Right lobe of liver (tissue), 6 donors: ENCODE measurements around the gene UBE2G2. TPM values are rescaled to one million over a fixed set of nuclear protein-coding genes. Genes with fewer than 3 reads are reported as not detected.

Experiments
- ATAC-seq, 4 donors: fragments of 200-7000 bp; cut with Tn5 transposase; one replicate each; pipeline ENCODE4 v1.9.1; 2020; ENCODE audit warnings: mild to moderate bottlenecking in 4 of 4, moderate library complexity in 4 of 4
- DNase-seq, 3 donors: peaks; one replicate each; pipeline ENCODE4 v3.0.0-alpha.2; 2020
- H3K27ac ChIP-seq, 3 donors: fragments of 200-600 bp; one replicate each; pipeline ENCODE4 v1.8.0; 2022
- H3K27me3 ChIP-seq, 2 donors: fragments of 200-600 bp; one replicate each; pipeline ENCODE4 v1.8.0; 2022
- H3K36me3 ChIP-seq, 4 donors: fragments of 200-600 bp; sonication (generic) in 1 of 4; one replicate each; pipeline versions ENCODE4 v1.5.1 to v1.8.0; 2017 to 2022; ENCODE audit warnings: control low read depth in 1 of 4
- H3K4me1 ChIP-seq, 4 donors: fragments of 200-600 bp; sonication (generic) in 1 of 4; one replicate each; pipeline versions ENCODE4 v1.5.1 to v1.8.0; 2017 to 2022; ENCODE audit warnings: control low read depth in 1 of 4
- H3K4me3 ChIP-seq, 3 donors: fragments of 200-600 bp; one replicate each; pipeline ENCODE4 v1.8.0; 2022
- H3K9me3 ChIP-seq, 4 donors: fragments of 200-600 bp; sonication (generic) in 1 of 4; one replicate each; pipeline versions ENCODE4 v1.5.1 to v1.8.0; 2017 to 2022; ENCODE audit warnings: control low read depth in 1 of 4
- POLR2A ChIP-seq: fragments of 450-650 bp; IDR thresholded peaks from one replicate; pipeline ENCODE4 v1.6.1; 2017; ENCODE audit warnings: antibody characterized with exemption, mild to moderate bottlenecking
- WGBS: methylation state at CpG from one replicate; pipeline ENCODE4 v1.1.6; 2018; ENCODE audit warnings: low coverage, low lambda C conversion rate; ENCODE audit not compliant: insufficient coverage; ENCODE audit errors: missing lambda C conversion rate; 5-methylcytosine and 5-hydroxymethylcytosine counted together
- intact Hi-C, 2 donors: fragments of 100-400 bp; cut with DNase I; formaldehyde crosslinking; loops; one replicate each; pipeline versions ENCODE4 v1.11.2 to v1.14.1; 2022
- total RNA-seq, 6 experiments: library from RNA; depleted of rRNA in 2 of 6; stranded (reverse); fragments of >200 nt in 2 of 6; fragmentation: NEBNext Ultra II Directional in 3 of 6; extraction: Animal tissue kit (Norgen Biotek cat#: 25700) in 3 of 6; gene quantifications; one replicate each; pipeline versions ENCODE4 v1.1.0 to v1.2.4, GENCODE V29; 2016 to 2023
- TF ChIP-seq, protein P1 (sequence below), 4 donors: fragments of 200-600 bp in 3 of 4; fragments of 450-650 bp in 1 of 4; IDR thresholded peaks; one replicate each; pipeline versions ENCODE4 v1.5.1 to v1.8.0; 2016 to 2022; ENCODE audit warnings: antibody characterized with exemption in 4 of 4, mild to moderate bottlenecking in 2 of 4
- donor health status: DM: no; HTN: yes; CAD: no.
- donor health status: DM: no; HTN: no; CAD: no.
- donor health status: DM: no; HTN: no; CAD: no.
- donor health status: DM: no; HTN: yes; CAD: no.
- donor health status: DM: no; HTN: yes; CAD: no.

UBE2G2 gene
- total RNA-seq, 6 experiments from 2014 or later = 41.5 to 54.6 (median 49.9) TPM

DNA sequence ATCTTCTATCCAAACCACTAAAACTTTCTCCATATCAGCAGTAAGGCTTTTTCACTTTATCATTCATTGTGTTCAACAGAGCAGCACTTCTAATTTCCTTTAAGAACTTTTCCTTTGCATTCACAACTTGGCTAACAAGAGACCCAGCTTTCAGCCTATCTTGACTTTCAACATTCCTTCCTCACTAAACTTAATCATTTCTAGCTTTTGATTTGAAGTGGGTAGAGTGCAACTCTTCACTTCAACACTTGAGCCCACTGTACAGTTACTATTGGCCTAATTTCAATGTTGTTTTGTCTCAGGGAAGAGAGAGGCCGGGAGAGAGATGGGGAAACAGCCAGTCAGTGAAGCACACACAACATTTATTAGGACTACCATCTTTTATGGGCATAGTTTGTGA is 2.0 kb downstream of the UBE2G2 start:
- intact Hi-C loops = loop anchor here (10.0 kb wide), 2 partner anchors 105 to 285 kb away; no protein-coding TSS in a partner anchor
- Histone ChIP-seq H3K4me3 (no peak overlapping the region), H3K9me3 (no peaks in the 10 kb centered on the region), H3K27me3 (no peaks in the 10 kb centered on the region), H3K36me3 (peaks cover 0 to 3% (median 0%) of the 10 kb centered on the region in 4 donors), H3K27ac (no peak overlapping the region), H3K4me1 (peaks cover 0 to 22% (median 10%) of the 10 kb centered on the region in 4 donors)
- no peak for TF ChIP-seq POLR2A
- TF ChIP-seq, protein P1, sequence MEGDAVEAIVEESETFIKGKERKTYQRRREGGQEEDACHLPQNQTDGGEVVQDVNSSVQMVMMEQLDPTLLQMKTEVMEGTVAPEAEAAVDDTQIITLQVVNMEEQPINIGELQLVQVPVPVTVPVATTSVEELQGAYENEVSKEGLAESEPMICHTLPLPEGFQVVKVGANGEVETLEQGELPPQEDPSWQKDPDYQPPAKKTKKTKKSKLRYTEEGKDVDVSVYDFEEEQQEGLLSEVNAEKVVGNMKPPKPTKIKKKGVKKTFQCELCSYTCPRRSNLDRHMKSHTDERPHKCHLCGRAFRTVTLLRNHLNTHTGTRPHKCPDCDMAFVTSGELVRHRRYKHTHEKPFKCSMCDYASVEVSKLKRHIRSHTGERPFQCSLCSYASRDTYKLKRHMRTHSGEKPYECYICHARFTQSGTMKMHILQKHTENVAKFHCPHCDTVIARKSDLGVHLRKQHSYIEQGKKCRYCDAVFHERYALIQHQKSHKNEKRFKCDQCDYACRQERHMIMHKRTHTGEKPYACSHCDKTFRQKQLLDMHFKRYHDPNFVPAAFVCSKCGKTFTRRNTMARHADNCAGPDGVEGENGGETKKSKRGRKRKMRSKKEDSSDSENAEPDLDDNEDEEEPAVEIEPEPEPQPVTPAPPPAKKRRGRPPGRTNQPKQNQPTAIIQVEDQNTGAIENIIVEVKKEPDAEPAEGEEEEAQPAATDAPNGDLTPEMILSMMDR (IDR thresholded peaks at IDR 0.05) = no peak
- no peak for ATAC-seq
- WGBS = 56% methylated on average over 1 of the region's 1 CpG
- DNase-seq = no peak

DNA sequence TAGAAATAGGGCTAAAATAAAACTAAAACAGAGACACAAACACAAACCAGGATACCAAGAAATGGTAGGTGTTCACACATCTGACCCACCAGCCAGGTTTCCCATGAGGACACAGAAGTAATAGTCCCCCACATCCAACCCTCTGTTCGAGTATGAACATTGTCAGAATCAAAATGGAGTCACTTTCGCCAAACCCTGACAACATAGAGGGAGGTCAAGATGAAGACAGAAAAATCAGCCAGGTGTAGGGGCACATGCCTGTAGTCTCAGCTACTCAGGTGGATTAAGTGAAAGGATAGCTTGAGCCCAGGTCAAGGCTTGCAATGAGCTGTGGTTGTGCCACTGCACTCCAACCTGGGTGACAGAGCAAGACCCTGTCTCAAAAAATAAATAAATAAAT is 3.8 kb downstream of the UBE2G2 start:
- Histone ChIP-seq H3K4me3 (no peak overlapping the region), H3K27me3 (no peaks in the 10 kb centered on the region), H3K27ac (no peak overlapping the region), H3K36me3 (peaks cover 0 to 3% (median 0%) of the 10 kb centered on the region in 4 donors), H3K4me1 (peaks cover 0 to 34% (median 14%) of the 10 kb centered on the region in 4 donors), H3K9me3 (no peaks in the 10 kb centered on the region)
- intact Hi-C loops = loop anchor here in 1 of 2 donors (10.0 kb wide), 1 partner anchor 283 kb away; no protein-coding TSS in a partner anchor
- ATAC-seq (no peak), DNase-seq (no peak)
- TF ChIP-seq POLR2A = no peak
- TF ChIP-seq, protein P1 (IDR thresholded peaks at IDR 0.05) = no peak
- 92% methylated on average over 2 of the region's 2 CpGs for WGBS

GRCh38 chr21:44795342-44795741 is 6.3 kb downstream of the UBE2G2 start:
- no peaks in the 10 kb centered on the region for H3K9me3 ChIP-seq
- intact Hi-C loops = loop anchor here in 1 of 2 donors (10.0 kb wide), 1 partner anchor 281 kb away; no protein-coding TSS in a partner anchor
- TF ChIP-seq POLR2A = no peak
- TF ChIP-seq, protein P1 (IDR thresholded peaks at IDR 0.05) = no peak
- H3K36me3 ChIP-seq = peaks cover 0 to 3% (median 0%) of the 10 kb centered on the region in 4 donors
- H3K4me3 ChIP-seq = no peak overlapping the region
- H3K27ac ChIP-seq = no peak overlapping the region
- no peak for ATAC-seq
- peaks cover 0 to 32% (median 12%) of the 10 kb centered on the region in 4 donors for H3K4me1 ChIP-seq
- H3K27me3 ChIP-seq = no peaks in the 10 kb centered on the region
- 92% methylated on average over 11 of the region's 11 CpGs for WGBS
- peak in 1 of 3 donors; percentile 19 for DNase-seq

- peaks cover 0 to 3% (median 0%) of the 10 kb centered on the region in 4 donors for H3K36me3 ChIP-seq
- WGBS = 17% methylated on average over 4 of the region's 4 CpGs
- no peak overlapping the region for H3K27ac ChIP-seq
- intact Hi-C loops = loop anchor here in 1 of 2 donors (10.0 kb wide), 1 partner anchor 279 kb away; no protein-coding TSS in a partner anchor
- H3K4me3 ChIP-seq = no peak overlapping the region
- no peaks in the 10 kb centered on the region for H3K27me3 ChIP-seq
- DNase-seq (peak in 1 of 3 donors; percentile 17), ATAC-seq (peak; percentile 51 to 71 (median 62))
- TF ChIP-seq, protein P1 (IDR thresholded peaks at IDR 0.05) = peak in 1 of 4 donors; percentile 31
- no peak for TF ChIP-seq POLR2A
- no peaks in the 10 kb centered on the region for H3K9me3 ChIP-seq
- H3K4me1 ChIP-seq = peaks cover 0 to 26% (median 9%) of the 10 kb centered on the region in 4 donors
Observed at GRCh38 chr21:44793592-44794374, 7.8 kb downstream of the UBE2G2 start.
